Vagina (tissue), 2 donors: Measurements from ENCODE around the gene KIAA1755.

Source experiments
- CTCF ChIP-seq, 3 experiments: fragments of 450-650 bp in 2 of 3; fragments of 200-600 bp in 1 of 3; sonication (generic) in 1 of 3; IDR thresholded peaks; one replicate each; pipeline ENCODE4 v1.5.1; 2017 to 2019; ENCODE audit warnings: antibody characterized with exemption in 3 of 3, mild to moderate bottlenecking in 2 of 3, moderate library complexity in 2 of 3
- POLR2A ChIP-seq, 2 donors: fragments of 450-650 bp; IDR thresholded peaks; one replicate each; pipeline ENCODE4 v1.6.1; 2017; ENCODE audit warnings: antibody characterized with exemption in 2 of 2, mild to moderate bottlenecking in 2 of 2, moderate library complexity in 2 of 2
- POLR2AphosphoS5 ChIP-seq, 2 donors: sonication (generic); formaldehyde crosslinking; IDR thresholded peaks; one replicate each; pipeline ENCODE4 v1.9.0; 2017; ENCODE audit warnings: antibody characterized with exemption in 2 of 2, mild to moderate bottlenecking in 2 of 2, low read depth in 1 of 2; ENCODE audit not compliant: insufficient read depth in 1 of 2

- TF ChIP-seq CTCF (IDR thresholded peaks at IDR 0.05) (no peak), POLR2A (IDR thresholded peaks at IDR 0.05) (no peak), POLR2AphosphoS5 (IDR thresholded peaks at IDR 0.05; ENCODE audit: insufficient read depth in 1 of 2, low read depth in 1 of 2) (no peak)
Measured at GRCh38 chr20:38237381-38237780, 23.2 kb downstream of the KIAA1755 start.
